Measurements from ENCODE around the gene TMTC2. TPM values are rescaled to one million over a fixed set of nuclear protein-coding genes. Genes with fewer than 3 reads are reported as not detected.

TMTC2 gene
- total and polyA plus RNA-seq, 2 donors (not counting 3 experiments of a cell fraction or from before 2014, with no cell fraction given) = 4.1 to 7.8 TPM

DNA sequence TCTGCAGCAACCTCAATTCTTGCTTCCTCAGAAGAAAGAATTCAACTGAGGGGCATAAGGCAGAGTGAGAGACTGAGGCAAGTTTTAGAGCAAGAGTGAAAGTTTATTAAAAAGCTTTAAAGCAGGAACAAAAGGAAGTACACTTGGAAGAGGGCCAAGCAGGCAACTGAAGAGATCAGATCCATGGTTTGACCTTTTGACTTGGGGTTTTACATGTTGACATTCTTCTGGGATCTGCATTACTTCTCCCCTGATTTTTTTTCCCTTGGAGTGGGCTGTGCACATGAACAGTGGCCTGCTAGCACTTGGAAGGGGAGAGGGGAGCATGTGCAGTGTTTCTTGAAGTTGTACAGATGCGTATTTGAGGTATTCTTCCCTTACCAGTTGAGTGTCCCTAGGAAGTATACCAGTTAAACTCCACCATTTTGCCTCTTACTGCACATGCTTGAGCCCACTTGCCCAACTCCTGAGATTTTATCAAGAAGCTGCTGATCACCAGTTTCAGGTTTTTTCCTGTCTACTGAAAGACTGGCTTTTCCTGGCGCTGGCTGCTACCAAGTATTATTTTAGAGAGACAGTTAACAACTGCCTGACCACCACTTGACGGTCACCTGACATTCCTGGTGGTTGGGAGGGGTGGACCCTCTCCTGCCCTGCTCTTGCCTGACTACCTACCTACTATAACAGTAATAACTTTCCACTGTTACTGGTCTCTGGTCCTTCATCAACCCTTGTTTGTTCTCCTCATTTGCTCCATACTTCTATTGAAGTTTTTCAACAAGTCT lies 26.0 kb upstream of the TMTC2 start:
- no peaks in the 10 kb centered on the region for H3K9me1 ChIP-seq (replicated peaks; ENCODE audit: control insufficient read depth, extremely low read depth, insufficient read depth, low read length)
- H3K4me1 ChIP-seq (ENCODE audit: control insufficient read depth, extremely low read depth, insufficient read depth, low read length) = no peaks in the 10 kb centered on the region
- CTCF ChIA-PET = no interaction called here
- no peaks in the 10 kb centered on the region for H3K36me3 ChIP-seq (ENCODE audit: control insufficient read depth in 2 of 2, extremely low read depth in 1 of 2, insufficient read depth in 2 of 2, low read length in 2 of 2)
- no peaks in the 10 kb centered on the region for H3K79me2 ChIP-seq (ENCODE audit: control insufficient read depth, insufficient read depth, low read length)
- H4K20me1 ChIP-seq (replicated peaks; ENCODE audit: control insufficient read depth, extremely low read depth, insufficient read depth, low read length) = no peaks in the 10 kb centered on the region
- no peak overlapping the region for H3K4me2 ChIP-seq (ENCODE audit: insufficient read depth, low read length)
- H2AFZ ChIP-seq (ENCODE audit: low read depth, low read length) = no peak overlapping the region
- POLR2A ChIA-PET = no interaction called here
- H3K9me3 ChIP-seq (replicated peaks; ENCODE audit: control insufficient read depth, insufficient read depth, low read length) = no peaks in the 10 kb centered on the region
- no peaks in the 10 kb centered on the region for H3K27me3 ChIP-seq (ENCODE audit: control insufficient read depth in 2 of 2, insufficient read depth in 2 of 2, low read length in 2 of 2)
- H3K27ac ChIP-seq (ENCODE audit: insufficient read depth, low read depth, low read length) = no peak overlapping the region
- no TSS peak for BruUV-seq (replicated peaks)
- TF ChIP-seq POLR2AphosphoS5 (IDR thresholded peaks at IDR 0.05; ENCODE audit: insufficient read depth, low read depth, low read length) = no peak
- TF ChIP-seq JUN (IDR thresholded peaks at IDR 0.05; ENCODE audit: borderline replicate concordance, insufficient read depth, insufficient read length, low read depth) = no peak
- no peak for TF ChIP-seq FOS (IDR thresholded peaks at IDR 0.05; ENCODE audit: borderline replicate concordance, insufficient read depth, low read length)
- no peak for TF ChIP-seq MYC (IDR thresholded peaks at IDR 0.05; ENCODE audit: low read depth, low read length)
- no peak for TF ChIP-seq POLR2A (IDR thresholded peaks at IDR 0.05; ENCODE audit: low read depth, low read length)
- no peak for TF ChIP-seq EZH2 (IDR thresholded peaks at IDR 0.05; ENCODE audit: borderline replicate concordance, low read depth, low read length, severe bottlenecking)
- TF ChIP-seq, protein P1, sequence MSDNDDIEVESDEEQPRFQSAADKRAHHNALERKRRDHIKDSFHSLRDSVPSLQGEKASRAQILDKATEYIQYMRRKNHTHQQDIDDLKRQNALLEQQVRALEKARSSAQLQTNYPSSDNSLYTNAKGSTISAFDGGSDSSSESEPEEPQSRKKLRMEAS (IDR thresholded peaks at IDR 0.05; ENCODE audit: insufficient read depth, insufficient read length) = no peak
- TF ChIP-seq, protein P2, sequence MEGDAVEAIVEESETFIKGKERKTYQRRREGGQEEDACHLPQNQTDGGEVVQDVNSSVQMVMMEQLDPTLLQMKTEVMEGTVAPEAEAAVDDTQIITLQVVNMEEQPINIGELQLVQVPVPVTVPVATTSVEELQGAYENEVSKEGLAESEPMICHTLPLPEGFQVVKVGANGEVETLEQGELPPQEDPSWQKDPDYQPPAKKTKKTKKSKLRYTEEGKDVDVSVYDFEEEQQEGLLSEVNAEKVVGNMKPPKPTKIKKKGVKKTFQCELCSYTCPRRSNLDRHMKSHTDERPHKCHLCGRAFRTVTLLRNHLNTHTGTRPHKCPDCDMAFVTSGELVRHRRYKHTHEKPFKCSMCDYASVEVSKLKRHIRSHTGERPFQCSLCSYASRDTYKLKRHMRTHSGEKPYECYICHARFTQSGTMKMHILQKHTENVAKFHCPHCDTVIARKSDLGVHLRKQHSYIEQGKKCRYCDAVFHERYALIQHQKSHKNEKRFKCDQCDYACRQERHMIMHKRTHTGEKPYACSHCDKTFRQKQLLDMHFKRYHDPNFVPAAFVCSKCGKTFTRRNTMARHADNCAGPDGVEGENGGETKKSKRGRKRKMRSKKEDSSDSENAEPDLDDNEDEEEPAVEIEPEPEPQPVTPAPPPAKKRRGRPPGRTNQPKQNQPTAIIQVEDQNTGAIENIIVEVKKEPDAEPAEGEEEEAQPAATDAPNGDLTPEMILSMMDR (IDR thresholded peaks at IDR 0.05; ENCODE audit: extremely low read depth in 1 of 2, insufficient read depth in 1 of 2, low read depth in 1 of 2, low read length in 2 of 2) = no peak
- no peak for TF ChIP-seq GATA2 (IDR thresholded peaks at IDR 0.05; ENCODE audit: insufficient read depth, insufficient read length, low read depth, low read length)
- H3K9ac ChIP-seq (replicated peaks; ENCODE audit: extremely low read depth, insufficient read depth, low read length) = no peak overlapping the region
- no peak overlapping the region for H3K4me3 ChIP-seq (replicated peaks in 1 of 3; ENCODE audit: insufficient read depth in 1 of 3, low read depth in 1 of 3, low read length in 3 of 3)
- no peak for DNase-seq (ENCODE audit: low read depth, low spot score)
- peak; percentile 70 for FAIRE-seq
- intact Hi-C loops (cut with micrococcal nuclease) = no loop called here
- dilution Hi-C loops (cut with MboI; ENCODE audit: extremely low pct_ligation_motif_present, low sequenced_read_pairs) = no loop called here
